Stimulated activated CD8-positive, alpha-beta memory T cell treated with anti-CD3 and anti-CD28 coated beads, Interleukin-4, amount 100 ng/mL, for 4 hours (primary cell): ENCODE data around the gene CUL9.

Experiments
- DNase-seq, 2 donors: peaks; one replicate each; pipeline ENCODE4 v3.0.0-alpha.2; 2020; ENCODE audit warnings: low read depth in 2 of 2, low spot score in 1 of 2

The CUL9 gene

DNA sequence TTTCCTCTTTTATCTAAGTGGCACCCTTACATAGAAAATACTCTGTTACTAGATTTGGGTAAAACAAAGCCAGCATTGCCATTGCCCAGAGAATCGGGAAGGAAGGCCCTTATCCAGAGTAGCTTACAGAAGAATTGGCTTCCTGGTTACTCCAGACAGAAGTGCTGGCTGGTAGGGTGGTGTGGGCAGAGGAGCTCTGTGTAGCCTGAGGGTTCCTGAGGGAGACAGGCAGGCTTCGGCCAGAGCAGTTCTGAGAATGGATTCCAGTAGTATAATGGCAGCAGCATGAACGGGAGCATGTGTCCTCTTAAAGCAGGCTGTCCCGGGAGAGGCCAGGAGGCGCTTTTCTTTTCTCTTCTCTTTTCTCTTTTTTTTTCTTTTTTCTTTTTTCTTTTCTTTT lies 11.9 kb downstream of the CUL9 start:
- DNase-seq: no peak

- no peak for DNase-seq
Measured at GRCh38 chr6:43196337-43196736, 14.3 kb downstream of the CUL9 start.

GRCh38 chr6:43199912-43200311 lies 17.9 kb downstream of the CUL9 start:
- DNase-seq: no peak

GRCh38 chr6:43200541-43200940 lies 18.5 kb downstream of the CUL9 start:
- DNase-seq: no peak

DNA sequence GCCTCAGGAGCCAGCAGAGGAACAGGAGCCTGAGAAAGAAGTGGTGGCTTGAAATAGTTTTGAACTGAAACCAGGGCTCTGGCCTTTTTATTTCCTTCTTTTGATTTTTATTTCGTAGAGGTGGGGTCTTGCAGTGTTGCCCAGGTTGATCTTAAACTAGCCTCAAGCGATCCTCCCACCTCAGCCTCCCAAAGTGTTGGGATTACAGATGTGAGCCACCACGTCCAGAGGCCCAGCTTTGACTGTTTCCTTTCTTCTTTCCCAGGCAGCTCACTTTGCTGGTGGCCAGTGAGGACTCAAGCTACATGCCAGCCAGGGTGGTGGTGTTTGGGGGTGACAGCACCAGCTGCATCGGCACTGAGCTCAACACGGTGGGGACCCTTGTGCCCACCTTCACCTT lies 20.5 kb downstream of the CUL9 start:
- no peak for DNase-seq

DNA sequence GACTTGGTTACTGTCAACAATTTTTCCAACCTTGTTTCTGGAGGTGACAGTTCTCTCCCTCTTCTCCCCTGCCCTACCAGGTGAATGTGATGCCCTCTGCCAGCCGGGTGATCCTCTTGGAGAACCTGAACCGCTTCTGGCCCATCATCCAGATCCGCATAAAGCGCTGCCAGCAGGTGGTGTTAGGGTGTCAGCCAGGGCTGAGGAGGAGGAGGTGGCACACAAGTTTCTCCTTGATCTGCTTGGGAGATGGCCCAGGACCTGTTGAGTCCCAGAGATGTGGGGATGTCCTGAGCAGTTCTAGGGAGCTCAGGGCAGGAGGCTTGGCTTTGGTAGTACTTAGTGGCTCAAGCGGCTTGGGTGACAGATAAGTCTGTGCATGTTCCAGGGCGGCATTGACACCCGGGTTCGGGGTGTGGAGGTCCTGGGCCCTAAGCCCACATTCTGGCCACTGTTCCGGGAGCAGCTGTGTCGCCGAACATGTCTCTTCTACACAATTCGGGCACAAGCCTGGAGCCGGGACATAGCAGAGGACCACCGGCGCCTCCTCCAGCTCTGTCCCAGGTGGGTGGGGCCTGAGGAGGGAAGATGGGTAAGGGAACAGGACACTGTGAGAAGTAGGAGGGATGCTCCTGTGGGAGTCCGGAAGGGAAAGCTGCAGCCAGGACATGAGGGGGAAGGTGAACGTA lies 21.2 kb downstream of the CUL9 start:
- no peak for DNase-seq

GRCh38 chr6:43203718-43204095 lies 21.7 kb downstream of the CUL9 start:
- DNase-seq: no peak

DNA sequence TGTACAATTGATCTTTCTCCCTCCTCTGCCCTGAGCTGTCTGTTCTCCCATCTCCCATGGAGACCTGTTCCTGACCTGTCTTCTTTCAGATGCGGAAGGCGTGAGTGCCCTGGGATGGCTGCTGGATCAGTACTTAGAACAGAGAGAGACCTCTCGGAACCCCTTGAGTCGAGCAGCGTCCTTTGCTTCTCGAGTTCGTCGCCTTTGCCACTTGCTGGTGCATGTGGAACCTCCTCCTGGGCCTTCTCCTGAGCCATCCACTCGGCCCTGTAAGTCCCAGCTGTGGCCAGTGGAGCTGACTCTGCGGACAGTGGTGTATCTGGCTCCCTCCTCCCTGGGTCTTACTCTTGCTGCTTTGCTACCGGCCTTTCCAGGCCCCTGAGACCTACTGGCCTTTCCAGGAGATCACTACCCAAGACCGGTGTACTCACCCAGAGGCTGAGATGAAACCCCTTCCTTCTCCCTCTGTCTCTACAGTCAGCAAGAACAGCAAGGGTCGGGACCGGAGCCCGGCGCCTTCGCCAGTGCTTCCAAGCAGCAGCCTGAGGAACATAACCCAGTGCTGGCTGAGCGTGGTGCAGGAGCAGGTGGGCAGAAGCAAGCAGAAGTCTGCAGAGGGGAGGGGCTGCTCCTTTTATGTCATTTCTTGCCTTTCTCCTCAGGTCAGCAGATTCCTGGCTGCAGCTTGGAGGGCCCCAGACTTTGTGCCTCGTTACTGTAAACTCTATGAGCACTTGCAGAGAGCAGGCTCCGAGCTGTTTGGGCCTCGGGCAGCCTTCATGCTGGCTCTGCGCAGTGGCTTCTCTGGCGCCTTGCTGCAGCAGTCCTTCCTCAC lies 22.5 kb downstream of the CUL9 start:
- no peak for DNase-seq

DNA sequence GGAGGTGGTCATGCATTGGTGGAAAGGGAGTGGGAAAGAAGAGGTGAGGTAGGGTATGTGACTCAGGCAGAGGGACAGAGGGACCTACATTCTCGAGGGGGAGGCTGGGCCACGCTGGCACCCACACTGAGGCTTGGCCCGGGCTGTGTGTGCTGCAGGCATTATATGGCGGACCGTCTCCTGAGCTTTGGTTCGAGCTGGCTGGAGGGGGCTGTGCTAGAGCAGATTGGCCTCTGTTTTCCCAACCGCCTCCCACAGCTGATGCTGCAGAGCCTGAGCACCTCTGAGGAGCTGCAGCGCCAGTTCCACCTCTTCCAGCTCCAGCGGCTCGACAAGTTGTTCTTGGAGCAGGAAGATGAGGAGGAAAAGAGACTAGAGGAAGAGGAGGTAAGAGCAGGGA lies 23.9 kb downstream of the CUL9 start:
- no peak for DNase-seq

DNA sequence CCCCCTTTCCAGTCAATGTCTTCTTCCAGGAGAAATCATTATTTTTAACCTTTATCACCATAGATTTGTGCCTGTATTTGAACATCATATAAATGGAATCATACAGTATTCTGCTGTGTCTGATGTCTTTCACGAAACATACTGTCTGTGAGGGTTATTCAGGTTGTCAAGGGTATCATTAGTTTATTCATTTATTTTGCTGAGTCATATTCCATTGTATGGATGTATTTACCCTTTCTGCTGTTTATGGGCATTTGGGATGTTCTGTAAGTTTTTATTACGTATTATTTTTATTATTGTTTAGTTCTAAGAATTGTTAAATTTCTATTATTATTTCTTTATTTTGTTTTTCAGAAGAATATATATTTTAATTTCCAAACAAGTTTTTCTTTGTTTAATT lies 25.3 kb downstream of the CUL9 start:
- DNase-seq: no peak

GRCh38 chr6:43211955-43212354 lies 30.0 kb downstream of the CUL9 start:
- DNase-seq: no peak

GRCh38 chr6:43213431-43213830 lies 31.4 kb downstream of the CUL9 start:
- DNase-seq: no peak

GRCh38 chr6:43215066-43215465 lies 33.1 kb downstream of the CUL9 start:
- no peak for DNase-seq

DNA sequence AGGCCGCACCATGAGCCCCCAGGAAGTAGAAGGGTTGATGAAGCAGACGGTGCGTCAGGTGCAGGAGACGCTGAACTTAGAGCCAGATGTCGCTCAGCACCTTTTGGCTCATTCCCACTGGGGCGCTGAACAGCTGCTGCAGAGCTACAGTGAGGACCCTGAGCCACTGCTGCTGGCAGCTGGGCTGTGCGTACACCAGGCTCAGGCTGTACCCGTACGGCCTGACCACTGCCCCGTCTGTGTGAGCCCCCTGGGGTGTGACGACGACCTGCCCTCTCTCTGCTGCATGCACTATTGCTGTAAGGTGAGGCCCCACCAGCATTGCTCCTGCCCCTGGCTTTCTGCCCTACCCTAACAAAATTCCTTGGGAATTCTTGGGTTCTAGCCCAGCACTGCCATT lies 34.2 kb downstream of the CUL9 start:
- no peak for DNase-seq

- no peak for DNase-seq
Measured at GRCh38 chr6:43217351-43217750, 35.4 kb downstream of the CUL9 start.

DNA sequence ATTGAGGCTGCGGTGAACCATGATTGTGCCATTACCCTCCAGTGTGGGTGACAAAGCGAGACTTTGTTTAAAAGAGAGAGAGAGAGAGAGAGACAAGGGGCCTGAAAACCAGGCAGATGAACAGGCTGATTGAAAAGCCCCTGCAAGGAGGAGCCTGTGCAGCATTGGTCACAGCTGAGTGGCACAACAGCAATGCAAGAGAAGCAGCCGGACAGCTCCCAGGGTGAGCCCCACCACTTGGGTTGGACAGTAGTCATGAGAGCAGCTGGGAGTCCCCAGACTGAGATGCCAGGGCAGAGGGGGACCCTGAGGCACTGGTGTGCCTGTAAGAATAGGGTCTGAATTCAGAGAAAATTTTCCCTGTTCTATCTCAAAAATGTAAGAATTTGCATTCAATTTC lies 37.1 kb downstream of the CUL9 start:
- DNase-seq: no peak

DNA sequence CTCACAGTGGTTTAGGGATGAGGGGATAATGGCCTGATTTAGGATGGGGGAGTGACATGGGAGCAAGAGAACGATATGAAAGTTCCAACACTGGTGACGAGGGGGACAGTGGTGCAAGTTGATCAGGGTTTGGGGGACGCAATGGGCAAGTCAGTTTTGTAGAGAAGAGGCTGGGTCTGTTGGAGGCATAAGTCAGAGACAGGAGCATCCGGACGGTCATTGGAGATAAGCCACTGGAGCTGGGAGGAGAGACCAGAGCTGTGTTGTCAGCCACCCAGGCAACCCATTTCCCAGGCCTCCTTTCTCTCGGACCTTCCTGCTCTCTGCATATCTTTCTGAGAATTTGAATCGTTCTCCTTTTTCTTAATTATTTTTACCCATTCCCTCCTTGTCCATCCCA lies 37.8 kb downstream of the CUL9 start:
- no peak for DNase-seq

DNA sequence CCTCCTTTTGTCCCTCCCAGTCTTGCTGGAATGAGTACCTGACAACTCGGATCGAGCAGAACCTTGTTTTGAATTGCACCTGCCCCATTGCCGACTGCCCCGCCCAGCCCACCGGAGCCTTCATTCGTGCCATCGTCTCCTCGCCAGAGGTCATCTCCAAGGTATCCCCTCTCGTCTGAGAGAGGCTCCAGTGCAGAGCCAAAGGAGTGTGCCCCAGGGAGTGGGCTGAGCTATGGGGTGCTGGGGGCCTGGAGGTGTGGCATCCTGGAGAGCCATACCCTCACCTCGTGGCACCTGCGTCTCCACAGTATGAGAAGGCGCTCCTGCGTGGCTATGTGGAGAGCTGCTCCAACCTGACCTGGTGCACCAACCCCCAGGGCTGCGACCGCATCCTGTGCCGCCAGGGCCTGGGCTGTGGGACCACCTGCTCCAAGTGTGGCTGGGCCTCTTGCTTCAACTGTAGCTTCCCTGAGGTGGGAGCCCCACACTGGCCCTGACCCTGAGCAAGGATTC lies 38.5 kb downstream of the CUL9 start:
- no peak for DNase-seq

GRCh38 chr6:43221046-43221972 lies 39.3 kb downstream of the CUL9 start:
- DNase-seq: no peak

GRCh38 chr6:43222418-43223059 lies 40.5 kb downstream of the CUL9 start:
- no peak for DNase-seq

DNA sequence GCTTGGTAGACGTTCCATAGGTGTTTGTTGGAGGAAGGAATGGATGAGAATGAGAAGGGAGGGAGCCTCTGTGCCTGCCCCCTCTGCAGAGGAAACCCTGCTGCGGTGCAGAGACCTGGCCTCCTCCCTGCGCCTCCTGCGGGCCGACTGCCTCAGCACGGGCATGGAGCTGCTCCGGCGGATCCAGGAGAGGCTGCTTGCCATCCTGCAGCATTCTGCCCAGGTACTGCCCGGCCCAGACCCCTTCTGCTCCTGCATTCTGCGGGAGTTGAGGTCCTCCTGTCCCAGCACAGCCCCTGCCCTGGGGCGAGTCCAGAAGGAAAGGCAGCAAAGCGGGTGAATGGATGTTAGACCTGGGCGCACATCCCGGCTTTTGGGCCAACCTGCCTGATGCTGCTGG lies 41.2 kb downstream of the CUL9 start:
- DNase-seq: no peak
